H7 (cell line): Measurements from ENCODE around the gene FSTL4. TPM values are rescaled to one million over a fixed set of nuclear protein-coding genes. Genes with fewer than 3 reads are reported as not detected.

Experiments
- DNase-seq: peaks from one replicate; pipeline ENCODE4 v3.0.0; 2012
- H3K27me3 ChIP-seq: 2 replicates; pipeline ENCODE4 v1.6.0; 2011; ENCODE audit warnings: mild to moderate bottlenecking, low read length; ENCODE audit not compliant: control insufficient read depth, insufficient read depth
- H3K36me3 ChIP-seq: replicated peaks from 2 replicates; pipeline ENCODE4 v1.5.1; 2011; ENCODE audit warnings: low read length; ENCODE audit not compliant: control insufficient read depth, insufficient read depth
- H3K4me3 ChIP-seq: 2 replicates; pipeline ENCODE4 v1.5.1; 2011; ENCODE audit warnings: low read depth, mild to moderate bottlenecking, control low read depth, low read length, moderate library complexity; ENCODE audit not compliant: insufficient read depth
- total RNA-seq: library from RNA; depleted of rRNA; stranded (reverse); fragments of >200 nt; shearing (Covaris generic); gene quantifications from 2 replicates; pipeline ENCODE4 v1.2.3, GENCODE V29; 2014

FSTL4 gene
- total RNA-seq, 1 experiment from 2014 or later, result 2.4 TPM

- DNase-seq, result no peak
- Histone ChIP-seq H3K27me3 (no peaks in the 10 kb centered on the region), H3K36me3 (no peaks in the 10 kb centered on the region), H3K4me3 (no peak overlapping the region)
Observed at GRCh38 chr5:133338504-133339355, 273.6 kb downstream of the FSTL4 start.

GRCh38 chr5:133337795-133338445 is 274.4 kb downstream of the FSTL4 start:
- DNase-seq, result no peak
- Histone ChIP-seq H3K4me3 (no peak overlapping the region), H3K27me3 (no peaks in the 10 kb centered on the region), H3K36me3 (no peaks in the 10 kb centered on the region)

GRCh38 chr5:133336969-133337410 is 275.4 kb downstream of the FSTL4 start:
- no peaks in the 10 kb centered on the region for H3K36me3 ChIP-seq
- no peaks in the 10 kb centered on the region; the same call in 1 of the 2 replicates for H3K27me3 ChIP-seq
- H3K4me3 ChIP-seq, result no peak overlapping the region
- DNase-seq, result no peak

GRCh38 chr5:133336121-133336968 is 276.0 kb downstream of the FSTL4 start:
- no peak overlapping the region for H3K4me3 ChIP-seq
- DNase-seq, result no peak
- H3K36me3 ChIP-seq, result no peaks in the 10 kb centered on the region
- H3K27me3 ChIP-seq, result no peaks in the 10 kb centered on the region; the same call in 1 of the 2 replicates

- Histone ChIP-seq H3K36me3 (no peaks in the 10 kb centered on the region), H3K4me3 (no peak overlapping the region), H3K27me3 (peaks cover 2% of the 10 kb centered on the region)
- peak; percentile 25 for DNase-seq
Observed at GRCh38 chr5:133334796-133335639, 277.3 kb downstream of the FSTL4 start.

- no peak for DNase-seq
- Histone ChIP-seq H3K36me3 (no peaks in the 10 kb centered on the region), H3K4me3 (no peak overlapping the region), H3K27me3 (peaks cover 3% of the 10 kb centered on the region)
Observed at GRCh38 chr5:133333326-133334150, 278.8 kb downstream of the FSTL4 start.

- H3K36me3 ChIP-seq, result no peaks in the 10 kb centered on the region
- H3K4me3 ChIP-seq, result no peak overlapping the region
- H3K27me3 ChIP-seq, result peaks cover 3% of the 10 kb centered on the region
- peak; percentile 25 for DNase-seq
Observed at GRCh38 chr5:133332439-133333024, 279.8 kb downstream of the FSTL4 start.

- H3K4me3 ChIP-seq, result no peak overlapping the region
- peaks cover 3% of the 10 kb centered on the region for H3K27me3 ChIP-seq
- no peak for DNase-seq
- no peaks in the 10 kb centered on the region for H3K36me3 ChIP-seq
Observed at GRCh38 chr5:133331941-133332340, 280.4 kb downstream of the FSTL4 start.

- Histone ChIP-seq H3K36me3 (no peaks in the 10 kb centered on the region), H3K27me3 (peaks cover 7% of the 10 kb centered on the region), H3K4me3 (no peak overlapping the region)
- DNase-seq, result no peak
Observed at GRCh38 chr5:133330956-133331355, 281.4 kb downstream of the FSTL4 start.

- H3K36me3 ChIP-seq, result no peaks in the 10 kb centered on the region
- no peak overlapping the region for H3K4me3 ChIP-seq
- no peak for DNase-seq
- H3K27me3 ChIP-seq, result peaks cover 15% of the 10 kb centered on the region
Observed at GRCh38 chr5:133328800-133329199, 283.5 kb downstream of the FSTL4 start.

GRCh38 chr5:133327946-133328401 is 284.4 kb downstream of the FSTL4 start:
- Histone ChIP-seq H3K4me3 (no peak overlapping the region), H3K36me3 (no peaks in the 10 kb centered on the region), H3K27me3 (peaks cover 15% of the 10 kb centered on the region)
- DNase-seq, result peak; percentile 74

GRCh38 chr5:133326361-133326760 is 286.0 kb downstream of the FSTL4 start:
- H3K27me3 ChIP-seq, result peaks cover 15% of the 10 kb centered on the region
- H3K4me3 ChIP-seq, result no peak overlapping the region
- DNase-seq, result no peak
- H3K36me3 ChIP-seq, result no peaks in the 10 kb centered on the region

GRCh38 chr5:133325864-133326263 is 286.5 kb downstream of the FSTL4 start:
- Histone ChIP-seq H3K4me3 (no peak overlapping the region), H3K27me3 (peaks cover 13% of the 10 kb centered on the region; the same call in 1 of the 2 replicates), H3K36me3 (no peaks in the 10 kb centered on the region)
- no peak for DNase-seq
